Right lobe of liver (tissue), 6 donors: Measurements from ENCODE around the gene ZDHHC14. TPM values are rescaled to one million over a fixed set of nuclear protein-coding genes. Genes with fewer than 3 reads are reported as not detected.

Experiments used
- ATAC-seq, 4 donors: fragments of 200-7000 bp; cut with Tn5 transposase; one replicate each; pipeline ENCODE4 v1.9.1; 2020; ENCODE audit warnings: mild to moderate bottlenecking in 4 of 4, moderate library complexity in 4 of 4
- DNase-seq, 3 donors: peaks; one replicate each; pipeline ENCODE4 v3.0.0-alpha.2; 2020
- H3K27ac ChIP-seq, 3 donors: fragments of 200-600 bp; one replicate each; pipeline ENCODE4 v1.8.0; 2022
- H3K27me3 ChIP-seq, 2 donors: fragments of 200-600 bp; one replicate each; pipeline ENCODE4 v1.8.0; 2022
- H3K36me3 ChIP-seq, 4 donors: fragments of 200-600 bp; sonication (generic) in 1 of 4; one replicate each; pipeline versions ENCODE4 v1.5.1 to v1.8.0; 2017 to 2022; ENCODE audit warnings: control low read depth in 1 of 4
- H3K4me1 ChIP-seq, 4 donors: fragments of 200-600 bp; sonication (generic) in 1 of 4; one replicate each; pipeline versions ENCODE4 v1.5.1 to v1.8.0; 2017 to 2022; ENCODE audit warnings: control low read depth in 1 of 4
- H3K4me3 ChIP-seq, 3 donors: fragments of 200-600 bp; one replicate each; pipeline ENCODE4 v1.8.0; 2022
- H3K9me3 ChIP-seq, 4 donors: fragments of 200-600 bp; sonication (generic) in 1 of 4; one replicate each; pipeline versions ENCODE4 v1.5.1 to v1.8.0; 2017 to 2022; ENCODE audit warnings: control low read depth in 1 of 4
- POLR2A ChIP-seq: fragments of 450-650 bp; IDR thresholded peaks from one replicate; pipeline ENCODE4 v1.6.1; 2017; ENCODE audit warnings: antibody characterized with exemption, mild to moderate bottlenecking
- WGBS: methylation state at CpG from one replicate; pipeline ENCODE4 v1.1.6; 2018; ENCODE audit warnings: low coverage, low lambda C conversion rate; ENCODE audit not compliant: insufficient coverage; ENCODE audit errors: missing lambda C conversion rate; 5-methylcytosine and 5-hydroxymethylcytosine counted together
- intact Hi-C, 2 donors: fragments of 100-400 bp; cut with DNase I; formaldehyde crosslinking; loops; one replicate each; pipeline versions ENCODE4 v1.11.2 to v1.14.1; 2022
- total RNA-seq, 6 experiments: library from RNA; depleted of rRNA in 2 of 6; stranded (reverse); fragments of >200 nt in 2 of 6; fragmentation: NEBNext Ultra II Directional in 3 of 6; extraction: Animal tissue kit (Norgen Biotek cat#: 25700) in 3 of 6; gene quantifications; one replicate each; pipeline versions ENCODE4 v1.1.0 to v1.2.4, GENCODE V29; 2016 to 2023
- TF ChIP-seq, protein P1 (sequence below), 4 donors: fragments of 200-600 bp in 3 of 4; fragments of 450-650 bp in 1 of 4; IDR thresholded peaks; one replicate each; pipeline versions ENCODE4 v1.5.1 to v1.8.0; 2016 to 2022; ENCODE audit warnings: antibody characterized with exemption in 4 of 4, mild to moderate bottlenecking in 2 of 4
- donor health status: DM: no; HTN: yes; CAD: no.
- donor health status: DM: no; HTN: no; CAD: no.
- donor health status: DM: no; HTN: no; CAD: no.
- donor health status: DM: no; HTN: yes; CAD: no.
- donor health status: DM: no; HTN: yes; CAD: no.

ZDHHC14 gene
- total RNA-seq, 6 experiments from 2014 or later = 7.3 to 13.0 (median 10.3) TPM

DNA sequence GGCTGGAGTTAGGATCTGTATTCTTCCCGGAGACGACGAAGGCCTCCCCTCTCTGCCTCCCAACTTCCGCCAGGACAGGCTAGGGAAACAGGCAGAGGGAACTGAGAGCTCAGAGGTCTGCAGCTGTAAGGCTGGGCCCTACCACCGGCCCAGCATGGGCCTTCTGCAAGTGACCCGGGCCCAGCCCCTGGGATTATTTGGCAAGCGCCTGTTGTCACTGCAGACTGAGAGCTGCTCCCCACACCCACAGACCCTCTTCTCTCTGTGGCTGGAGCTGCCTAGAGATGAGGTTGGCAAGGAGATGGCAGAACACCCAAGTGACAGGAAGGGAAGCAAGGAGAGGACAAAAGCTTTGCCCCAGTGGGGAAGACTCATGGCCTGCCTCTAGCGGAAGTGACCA, 212.6 kb downstream of the ZDHHC14 start:
- Histone ChIP-seq H3K27ac (no peak overlapping the region), H3K4me1 (peaks cover 0 to 4% (median 0%) of the 10 kb centered on the region in 4 donors), H3K36me3 (no peaks in the 10 kb centered on the region), H3K27me3 (no peaks in the 10 kb centered on the region), H3K9me3 (no peaks in the 10 kb centered on the region), H3K4me3 (no peak overlapping the region)
- no peak for DNase-seq
- intact Hi-C loops = loop anchor here in 1 of 2 donors (10.0 kb wide), 1 partner anchor 49 kb away; no protein-coding TSS in a partner anchor
- no peak for TF ChIP-seq POLR2A
- TF ChIP-seq, protein P1, sequence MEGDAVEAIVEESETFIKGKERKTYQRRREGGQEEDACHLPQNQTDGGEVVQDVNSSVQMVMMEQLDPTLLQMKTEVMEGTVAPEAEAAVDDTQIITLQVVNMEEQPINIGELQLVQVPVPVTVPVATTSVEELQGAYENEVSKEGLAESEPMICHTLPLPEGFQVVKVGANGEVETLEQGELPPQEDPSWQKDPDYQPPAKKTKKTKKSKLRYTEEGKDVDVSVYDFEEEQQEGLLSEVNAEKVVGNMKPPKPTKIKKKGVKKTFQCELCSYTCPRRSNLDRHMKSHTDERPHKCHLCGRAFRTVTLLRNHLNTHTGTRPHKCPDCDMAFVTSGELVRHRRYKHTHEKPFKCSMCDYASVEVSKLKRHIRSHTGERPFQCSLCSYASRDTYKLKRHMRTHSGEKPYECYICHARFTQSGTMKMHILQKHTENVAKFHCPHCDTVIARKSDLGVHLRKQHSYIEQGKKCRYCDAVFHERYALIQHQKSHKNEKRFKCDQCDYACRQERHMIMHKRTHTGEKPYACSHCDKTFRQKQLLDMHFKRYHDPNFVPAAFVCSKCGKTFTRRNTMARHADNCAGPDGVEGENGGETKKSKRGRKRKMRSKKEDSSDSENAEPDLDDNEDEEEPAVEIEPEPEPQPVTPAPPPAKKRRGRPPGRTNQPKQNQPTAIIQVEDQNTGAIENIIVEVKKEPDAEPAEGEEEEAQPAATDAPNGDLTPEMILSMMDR (IDR thresholded peaks at IDR 0.05) = no peak
- no peak for ATAC-seq
- WGBS = no CpG with 5 or more reads among the region's 8 CpGs

DNA sequence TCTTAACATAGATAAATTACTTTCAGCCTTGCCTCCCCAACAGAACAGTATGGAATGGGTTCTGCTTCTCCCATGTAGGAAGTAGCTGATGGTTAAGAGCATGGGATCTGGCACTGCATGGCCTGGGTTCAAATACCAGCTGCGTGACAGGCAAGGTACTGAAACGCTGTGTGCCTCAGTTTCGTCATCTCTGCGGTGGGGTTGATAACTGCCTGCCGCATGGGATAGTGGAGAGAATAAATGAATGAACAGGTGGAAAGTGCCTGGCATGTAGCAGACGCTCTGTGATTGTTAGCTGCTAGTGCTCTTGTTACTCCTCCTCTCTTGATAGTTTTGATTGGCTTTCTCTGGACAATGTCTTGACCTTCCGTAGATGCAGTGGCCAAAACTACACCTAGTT, 213.3 kb downstream of the ZDHHC14 start:
- H3K4me1 ChIP-seq = peaks cover 0 to 4% (median 0%) of the 10 kb centered on the region in 4 donors
- H3K27ac ChIP-seq = no peak overlapping the region
- H3K36me3 ChIP-seq = no peaks in the 10 kb centered on the region
- ATAC-seq = no peak
- WGBS = 89% methylated on average over 7 of the region's 7 CpGs
- no peaks in the 10 kb centered on the region for H3K9me3 ChIP-seq
- no peak overlapping the region for H3K4me3 ChIP-seq
- no peak for DNase-seq
- intact Hi-C loops = loop anchor here in 1 of 2 donors (10.0 kb wide), 1 partner anchor 49 kb away; no protein-coding TSS in a partner anchor
- no peak for TF ChIP-seq POLR2A
- TF ChIP-seq, protein P1 (IDR thresholded peaks at IDR 0.05) = no peak
- H3K27me3 ChIP-seq = no peaks in the 10 kb centered on the region

DNA sequence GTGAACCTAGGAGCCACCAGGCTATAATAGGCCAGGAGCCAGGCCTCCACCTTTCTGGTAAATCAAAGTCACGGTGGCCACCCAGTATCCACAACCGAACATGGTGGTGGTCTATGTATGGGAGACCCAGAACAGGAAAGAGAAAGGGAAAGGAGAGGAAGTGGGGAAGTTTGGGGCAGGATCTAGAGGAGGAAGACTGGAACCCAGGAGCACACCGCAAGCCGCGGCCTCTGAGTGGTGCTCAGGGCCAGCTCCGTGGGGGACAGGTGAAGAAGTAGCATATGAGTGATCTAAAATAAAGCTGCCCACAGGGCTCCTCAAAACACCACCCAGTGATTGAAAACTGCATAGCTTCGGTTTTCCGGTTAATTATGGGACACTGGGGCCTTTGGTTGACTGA, 214.8 kb downstream of the ZDHHC14 start:
- Histone ChIP-seq H3K9me3 (no peaks in the 10 kb centered on the region), H3K36me3 (no peaks in the 10 kb centered on the region), H3K4me1 (peaks cover 0 to 4% (median 0%) of the 10 kb centered on the region in 4 donors), H3K4me3 (no peak overlapping the region), H3K27me3 (no peaks in the 10 kb centered on the region), H3K27ac (no peak overlapping the region)
- intact Hi-C loops = loop anchor here in 1 of 2 donors (10.0 kb wide), 1 partner anchor 51 kb away; no protein-coding TSS in a partner anchor
- WGBS = 91% methylated on average over 6 of the region's 8 CpGs
- TF ChIP-seq POLR2A = no peak
- TF ChIP-seq, protein P1 (IDR thresholded peaks at IDR 0.05) = no peak
- no peak for ATAC-seq
- DNase-seq = no peak

DNA sequence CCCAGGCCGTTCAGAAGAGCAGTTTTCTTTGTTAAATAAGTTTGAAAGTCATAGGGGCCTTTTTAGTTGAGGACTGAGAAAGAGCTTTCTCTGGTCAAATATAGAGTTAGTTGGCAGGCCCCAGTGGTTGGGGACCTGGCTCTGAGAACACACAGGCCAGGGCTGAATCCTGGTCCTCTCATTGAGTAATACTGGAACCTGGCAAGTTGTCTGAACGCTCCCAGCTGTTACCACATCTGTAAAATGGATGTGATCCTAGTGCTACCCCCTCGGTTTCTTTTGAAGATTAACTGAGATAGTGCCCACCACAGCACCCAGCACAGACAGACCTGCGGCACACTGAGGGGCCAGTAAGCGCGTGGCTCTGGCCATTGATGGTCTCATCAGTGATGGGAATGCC, 215.5 kb downstream of the ZDHHC14 start:
- no peak overlapping the region for H3K4me3 ChIP-seq
- no peaks in the 10 kb centered on the region for H3K27me3 ChIP-seq
- no peaks in the 10 kb centered on the region for H3K36me3 ChIP-seq
- 63% methylated on average over 3 of the region's 6 CpGs for WGBS
- H3K4me1 ChIP-seq = peaks cover 0 to 4% (median 0%) of the 10 kb centered on the region in 4 donors
- DNase-seq (no peak), ATAC-seq (peak; percentile 40 to 69 (median 48))
- H3K27ac ChIP-seq = no peak overlapping the region
- TF ChIP-seq POLR2A = no peak
- TF ChIP-seq, protein P1 (IDR thresholded peaks at IDR 0.05) = no peak
- H3K9me3 ChIP-seq = no peaks in the 10 kb centered on the region
- intact Hi-C loops = loop anchor here in 1 of 2 donors (10.0 kb wide), 1 partner anchor 52 kb away; no protein-coding TSS in a partner anchor
